Chondrocyte (in vitro differentiated cells): ENCODE measurements around the gene LZIC. TPM values are rescaled to one million over a fixed set of nuclear protein-coding genes. Genes with fewer than 3 reads are reported as not detected.

Source experiments
- DNase-seq: peaks from one replicate; pipeline ENCODE4 v3.0.0; 2021; ENCODE audit warnings: mixed read lengths, low spot score
- H3K27ac Mint-ChIP-seq: one replicate; pipeline ENCODE4 v1.8.0; 2021; ENCODE audit warnings: mild to moderate bottlenecking, moderate library complexity, mixed read lengths; ENCODE audit not compliant: unreplicated experiment
- H3K27me3 Mint-ChIP-seq: 2 replicates; pipeline ENCODE4 v1.8.0; 2021; ENCODE audit warnings: low read depth, mixed read lengths
- H3K36me3 Mint-ChIP-seq: 2 replicates; pipeline ENCODE4 v1.8.0; 2021; ENCODE audit warnings: low read depth, mixed read lengths
- H3K4me1 Mint-ChIP-seq: 2 replicates; pipeline ENCODE4 v1.8.0; 2021; ENCODE audit warnings: low read depth, mild to moderate bottlenecking, mixed read lengths
- H3K4me3 Mint-ChIP-seq: one replicate; pipeline ENCODE4 v1.8.0; 2021; ENCODE audit warnings: mild to moderate bottlenecking, moderate library complexity, mixed read lengths; ENCODE audit not compliant: unreplicated experiment
- H3K9me3 Mint-ChIP-seq: 2 replicates; pipeline ENCODE4 v1.8.0; 2021; ENCODE audit warnings: low read depth, mixed read lengths
- microRNA-seq: library from miRNA; unstranded; fragments of <30 nt; microRNA quantifications from one replicate; pipeline ENCODE4 v1.2.0, GENCODE V29; 2020; ENCODE audit warnings: borderline number of aligned reads
- total RNA-seq: library from RNA; stranded (reverse); gene quantifications from 3 replicates; pipeline ENCODE4 v1.2.1, GENCODE V29; 2021
- TF ChIP-seq, protein P1 (sequence below): fragments of 200-600 bp; sonication (generic); IDR thresholded peaks from 2 replicates; pipeline ENCODE4 v1.5.0; 2021; ENCODE audit warnings: antibody characterized with exemption, mild to moderate bottlenecking, moderate library complexity

Gene LZIC
- total RNA-seq, 1 donor from 2014 or later = 28.4 TPM

DNA sequence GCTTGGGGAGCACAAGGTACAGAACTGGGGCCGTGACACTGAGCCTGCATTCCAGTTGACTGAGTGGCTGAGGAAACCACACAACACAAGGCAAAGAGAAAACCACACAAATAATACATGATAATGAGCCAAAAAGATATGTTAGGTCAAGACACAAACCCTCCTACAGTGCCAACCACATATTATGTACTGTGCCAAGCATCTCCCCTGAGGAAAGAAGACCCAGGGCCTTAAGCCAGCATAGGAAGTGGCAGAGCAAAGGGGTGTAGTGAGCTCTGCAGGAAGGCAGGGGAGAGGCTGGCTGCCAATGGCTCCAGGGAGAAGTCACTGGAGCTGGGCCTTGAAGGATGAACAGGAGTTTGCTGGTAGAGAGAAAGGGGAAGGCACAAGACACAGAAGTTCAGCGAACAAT is 61.3 kb downstream of the LZIC start:
- no peaks in the 10 kb centered on the region for H3K9me3 Mint-ChIP-seq
- H3K4me3 Mint-ChIP-seq = no peak overlapping the region
- no peak for DNase-seq
- H3K27me3 Mint-ChIP-seq = no peaks in the 10 kb centered on the region
- H3K36me3 Mint-ChIP-seq = peaks cover 7% of the 10 kb centered on the region
- TF ChIP-seq, protein P1, sequence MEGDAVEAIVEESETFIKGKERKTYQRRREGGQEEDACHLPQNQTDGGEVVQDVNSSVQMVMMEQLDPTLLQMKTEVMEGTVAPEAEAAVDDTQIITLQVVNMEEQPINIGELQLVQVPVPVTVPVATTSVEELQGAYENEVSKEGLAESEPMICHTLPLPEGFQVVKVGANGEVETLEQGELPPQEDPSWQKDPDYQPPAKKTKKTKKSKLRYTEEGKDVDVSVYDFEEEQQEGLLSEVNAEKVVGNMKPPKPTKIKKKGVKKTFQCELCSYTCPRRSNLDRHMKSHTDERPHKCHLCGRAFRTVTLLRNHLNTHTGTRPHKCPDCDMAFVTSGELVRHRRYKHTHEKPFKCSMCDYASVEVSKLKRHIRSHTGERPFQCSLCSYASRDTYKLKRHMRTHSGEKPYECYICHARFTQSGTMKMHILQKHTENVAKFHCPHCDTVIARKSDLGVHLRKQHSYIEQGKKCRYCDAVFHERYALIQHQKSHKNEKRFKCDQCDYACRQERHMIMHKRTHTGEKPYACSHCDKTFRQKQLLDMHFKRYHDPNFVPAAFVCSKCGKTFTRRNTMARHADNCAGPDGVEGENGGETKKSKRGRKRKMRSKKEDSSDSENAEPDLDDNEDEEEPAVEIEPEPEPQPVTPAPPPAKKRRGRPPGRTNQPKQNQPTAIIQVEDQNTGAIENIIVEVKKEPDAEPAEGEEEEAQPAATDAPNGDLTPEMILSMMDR = no peak
- peaks cover 31% of the 10 kb centered on the region for H3K4me1 Mint-ChIP-seq
- H3K27ac Mint-ChIP-seq = peak overlapping the region; percentile 52

Small RNA genes within 50 kb of the gene (microRNA-seq; reads per million reads assigned to microRNA genes)
- gene MIR5697 = not detected

Other genes with a start within 250 kb of the LZIC start
- 125 to 139 TPM (median 126 TPM) in 3 replicates for gene CLSTN1, start 119.4 kb downstream of the LZIC start, total RNA-seq
- gene CTNNBIP1, start 33.1 kb downstream of the LZIC start, total RNA-seq = 26.2 to 32.8 TPM (median 28.4 TPM) in 3 replicates
- 10.9 to 13.8 TPM (median 13.7 TPM) in 3 replicates for gene NMNAT1, start 84 bp upstream of the LZIC start, total RNA-seq
- gene RBP7, start 53.8 kb upstream of the LZIC start, total RNA-seq = 0.47 TPM in 1 of 3 replicates, not detected in the others
- 46.3 to 51.9 TPM (median 47.1 TPM) in 3 replicates for gene UBE4B, start 89.6 kb upstream of the LZIC start, total RNA-seq